ENCODE measurements around the gene LAMTOR3. TPM values are rescaled to one million over a fixed set of nuclear protein-coding genes. Genes with fewer than 3 reads are reported as not detected.

The LAMTOR3 gene
- polyA plus RNA-seq, 1 donor (not counting 4 experiments of a cell fraction or from before 2014, with no cell fraction given), result 92.2 TPM

- no peak overlapping the region for H3K27ac ChIP-seq (ENCODE audit: control insufficient read depth, insufficient read depth, low read length)
- no peak overlapping the region for H3K4me3 ChIP-seq (ENCODE audit: control insufficient read depth in 2 of 3, extremely low read depth in 1 of 3, insufficient read depth in 2 of 3, low read depth in 1 of 3, low read length in 3 of 3)
- FAIRE-seq, result no peak
- H4K20me1 ChIP-seq (ENCODE audit: control insufficient read depth, extremely low read depth, insufficient read depth, low read length), result no peaks in the 10 kb centered on the region
- TF ChIP-seq CTCF (optimal IDR thresholded peaks at IDR 0.05 in 1 of 3, IDR thresholded peaks at IDR 0.05 in 1 of 3, conservative IDR thresholded peaks at IDR 0.05 in 1 of 3; ENCODE audit: extremely low read depth in 1 of 3, insufficient read depth in 2 of 3, low read length in 3 of 3), result no peak
- no peak for TF ChIP-seq EZH2 (IDR thresholded peaks at IDR 0.05; ENCODE audit: low read length)
- H3K9me3 ChIP-seq (ENCODE audit: control insufficient read depth, low read depth, low read length), result no peaks in the 10 kb centered on the region
- H3K9me1 ChIP-seq (ENCODE audit: control insufficient read depth, extremely low read depth, insufficient read depth, low read length), result no peaks in the 10 kb centered on the region
- no peaks in the 10 kb centered on the region for H3K27me3 ChIP-seq (ENCODE audit: control insufficient read depth, extremely low read depth, insufficient read depth, low read length)
- peaks cover 11 to 17% of the 10 kb centered on the region in 2 experiments for H3K36me3 ChIP-seq (ENCODE audit: control insufficient read depth in 2 of 2, extremely low read depth in 1 of 2, insufficient read depth in 2 of 2, low read length in 2 of 2)
- no peak overlapping the region for H3K9ac ChIP-seq (ENCODE audit: control insufficient read depth, extremely low read depth, insufficient read depth, low read length)
- H2AFZ ChIP-seq (ENCODE audit: control insufficient read depth, low read length), result no peak overlapping the region
- no peak overlapping the region for H3K4me2 ChIP-seq (ENCODE audit: control insufficient read depth, extremely low read depth, insufficient read depth, low read depth, low read length)
- dilution Hi-C loops (cut with MboI; ENCODE audit: extremely low pct_ligation_motif_present, low sequenced_read_pairs), result no loop called here
- H3K4me1 ChIP-seq (ENCODE audit: control insufficient read depth, extremely low read depth, insufficient read depth, low read length), result no peaks in the 10 kb centered on the region
- DNase-seq (ENCODE audit: low read depth, low spot score), result no peak
- no peaks in the 10 kb centered on the region for H3K79me2 ChIP-seq (ENCODE audit: control insufficient read depth, insufficient read depth, low read length)
Measured at GRCh38 chr4:99846891-99847290, 47.3 kb downstream of the LAMTOR3 start.

- H3K27me3 ChIP-seq (ENCODE audit: control insufficient read depth, extremely low read depth, insufficient read depth, low read length), result no peaks in the 10 kb centered on the region
- FAIRE-seq (no peak), DNase-seq (ENCODE audit: low read depth, low spot score) (no peak)
- no peaks in the 10 kb centered on the region for H3K9me3 ChIP-seq (ENCODE audit: control insufficient read depth, low read depth, low read length)
- TF ChIP-seq EZH2 (IDR thresholded peaks at IDR 0.05; ENCODE audit: low read length), result no peak
- TF ChIP-seq CTCF (optimal IDR thresholded peaks at IDR 0.05 in 1 of 3, IDR thresholded peaks at IDR 0.05 in 1 of 3, conservative IDR thresholded peaks at IDR 0.05 in 1 of 3; ENCODE audit: extremely low read depth in 1 of 3, insufficient read depth in 2 of 3, low read length in 3 of 3), result no peak
- H3K27ac ChIP-seq (ENCODE audit: control insufficient read depth, insufficient read depth, low read length), result no peak overlapping the region
- H4K20me1 ChIP-seq (ENCODE audit: control insufficient read depth, extremely low read depth, insufficient read depth, low read length), result no peaks in the 10 kb centered on the region
- peaks cover 13 to 23% of the 10 kb centered on the region in 2 experiments for H3K36me3 ChIP-seq (ENCODE audit: control insufficient read depth in 2 of 2, extremely low read depth in 1 of 2, insufficient read depth in 2 of 2, low read length in 2 of 2)
- no peak overlapping the region for H3K4me2 ChIP-seq (ENCODE audit: control insufficient read depth, extremely low read depth, insufficient read depth, low read depth, low read length)
- no peak overlapping the region for H3K4me3 ChIP-seq (ENCODE audit: control insufficient read depth in 2 of 3, extremely low read depth in 1 of 3, insufficient read depth in 2 of 3, low read depth in 1 of 3, low read length in 3 of 3)
- no peaks in the 10 kb centered on the region for H3K4me1 ChIP-seq (ENCODE audit: control insufficient read depth, extremely low read depth, insufficient read depth, low read length)
- H3K9ac ChIP-seq (ENCODE audit: control insufficient read depth, extremely low read depth, insufficient read depth, low read length), result no peak overlapping the region
- dilution Hi-C loops (cut with MboI; ENCODE audit: extremely low pct_ligation_motif_present, low sequenced_read_pairs), result no loop called here
- no peak overlapping the region for H2AFZ ChIP-seq (ENCODE audit: control insufficient read depth, low read length)
- no peaks in the 10 kb centered on the region for H3K79me2 ChIP-seq (ENCODE audit: control insufficient read depth, insufficient read depth, low read length)
- no peaks in the 10 kb centered on the region for H3K9me1 ChIP-seq (ENCODE audit: control insufficient read depth, extremely low read depth, insufficient read depth, low read length)
Measured at GRCh38 chr4:99845708-99846469, 48.3 kb downstream of the LAMTOR3 start.

Measured in keratinocyte (primary cell).